Thyroid gland (tissue), 4 donors: ENCODE results near the gene GATA6.

Experiments used
- POLR2A ChIP-seq, 2 donors: fragments of 450-650 bp; IDR thresholded peaks; one replicate each; pipeline ENCODE4 v1.6.1; 2017; ENCODE audit warnings: antibody characterized with exemption in 2 of 2, mild to moderate bottlenecking in 2 of 2, moderate library complexity in 1 of 2
- TF ChIP-seq, protein P1 (sequence below), 6 experiments: fragments of 200-600 bp in 3 of 6; fragments of 450-650 bp in 3 of 6; sonication (generic) in 3 of 6; IDR thresholded peaks; one replicate each; pipeline ENCODE4 v1.5.1; 2016 to 2019; ENCODE audit warnings: antibody characterized with exemption in 6 of 6, mild to moderate bottlenecking in 2 of 6, inconsistent platforms in 1 of 6, moderate library complexity in 1 of 6

DNA sequence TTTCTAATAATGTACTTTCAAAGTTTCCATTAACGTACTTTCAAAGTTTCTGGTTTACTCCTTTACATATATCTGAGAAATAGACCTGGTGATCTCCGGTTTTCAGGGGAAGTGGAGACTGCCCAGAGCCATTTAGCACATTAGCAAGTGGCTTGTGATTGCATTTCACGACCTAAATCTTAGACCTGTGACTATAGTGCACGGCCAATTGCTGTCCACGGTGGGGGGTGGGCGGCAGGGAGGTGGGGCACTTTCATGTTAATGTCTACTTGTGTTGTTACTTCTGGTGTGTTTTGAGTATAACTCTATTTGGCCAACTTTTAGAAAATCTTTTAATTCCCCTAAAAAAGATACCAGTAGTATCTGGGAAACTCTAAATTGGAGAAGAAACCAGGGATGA, 11.3 kb downstream of the GATA6 start:
- TF ChIP-seq, protein P1, sequence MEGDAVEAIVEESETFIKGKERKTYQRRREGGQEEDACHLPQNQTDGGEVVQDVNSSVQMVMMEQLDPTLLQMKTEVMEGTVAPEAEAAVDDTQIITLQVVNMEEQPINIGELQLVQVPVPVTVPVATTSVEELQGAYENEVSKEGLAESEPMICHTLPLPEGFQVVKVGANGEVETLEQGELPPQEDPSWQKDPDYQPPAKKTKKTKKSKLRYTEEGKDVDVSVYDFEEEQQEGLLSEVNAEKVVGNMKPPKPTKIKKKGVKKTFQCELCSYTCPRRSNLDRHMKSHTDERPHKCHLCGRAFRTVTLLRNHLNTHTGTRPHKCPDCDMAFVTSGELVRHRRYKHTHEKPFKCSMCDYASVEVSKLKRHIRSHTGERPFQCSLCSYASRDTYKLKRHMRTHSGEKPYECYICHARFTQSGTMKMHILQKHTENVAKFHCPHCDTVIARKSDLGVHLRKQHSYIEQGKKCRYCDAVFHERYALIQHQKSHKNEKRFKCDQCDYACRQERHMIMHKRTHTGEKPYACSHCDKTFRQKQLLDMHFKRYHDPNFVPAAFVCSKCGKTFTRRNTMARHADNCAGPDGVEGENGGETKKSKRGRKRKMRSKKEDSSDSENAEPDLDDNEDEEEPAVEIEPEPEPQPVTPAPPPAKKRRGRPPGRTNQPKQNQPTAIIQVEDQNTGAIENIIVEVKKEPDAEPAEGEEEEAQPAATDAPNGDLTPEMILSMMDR (IDR thresholded peaks at IDR 0.05), result no peak
- TF ChIP-seq POLR2A (IDR thresholded peaks at IDR 0.05), result no peak
